K562 (cell line): ENCODE data around the gene CACNA2D3. TPM values are rescaled to one million over a fixed set of nuclear protein-coding genes. Genes with fewer than 3 reads are reported as not detected.

Source experiments
- ATAC-seq: fragments of 200-7000 bp; cut with Tn5 transposase; 3 replicates; pipeline ENCODE4 v1.9.1; 2020; ENCODE audit warnings: moderate library complexity
- BruUV-seq: library from RNA; stranded (reverse); fragments of 400-500 nt; replicated peaks from 2 replicates; lab custom pipeline; 2021; lab: Mats Ljungman, UMichigan
- CTCF ChIA-PET: fragments of 300-600 bp; formaldehyde crosslinking; extraction: SDS; loops from one replicate; lab custom pipeline; 2021; ENCODE audit warnings: low intra/inter-chr PET ratio; lab: Yijun Ruan, JAX
- POLR2A ChIA-PET: fragments of 300-600, 350-650 bp; sonication (Branson Sonifier 250); formaldehyde crosslinking; extraction: SDS; loops from one replicate; lab custom pipeline; 2021; ENCODE audit warnings: antibody characterized with exemption, inconsistent platforms; lab: Yijun Ruan, JAX
- DNase-seq, 4 experiments: peaks; one replicate each; pipeline versions ENCODE4 v3.0.0 to v3.0.0-alpha.2; 2011 to 2018; ENCODE audit warnings: low spot score in 3 of 4, mixed read lengths in 3 of 4; ENCODE audit errors: extremely low read depth in 1 of 4
- FAIRE-seq: peaks from 2 replicates; lab custom pipeline; 2011; peaks lifted over from hg19 to GRCh38; lab: Jason Lieb, UNC
- H2AFZ ChIP-seq: 2 replicates; pipeline ENCODE4 v1.6.0; 2011; ENCODE audit warnings: low read depth, low read length, control low read depth, inconsistent platforms
- H3K27ac ChIP-seq: fragments of 200-600 bp; 3 replicates; pipeline ENCODE4 v1.8.0; 2011; ENCODE audit warnings: low read depth, mild to moderate bottlenecking, control low read depth, inconsistent platforms, low read length, moderate library complexity, mixed read lengths; ENCODE audit errors: extremely low read depth
- H3K27me3 ChIP-seq, 2 experiments: fragments of 300-600 bp in 1 of 2; 2 replicates in 1 of 2; 3 replicates in 1 of 2; pipeline versions ENCODE4 v1.6.0 to v1.8.0; 2011; ENCODE audit warnings: inconsistent platforms in 2 of 2, low read length in 2 of 2, mild to moderate bottlenecking in 1 of 2, mixed read lengths in 1 of 2, moderate library complexity in 1 of 2; ENCODE audit not compliant: control insufficient read depth in 2 of 2, insufficient read depth in 2 of 2
- H3K36me3 ChIP-seq: fragments of 300-600 bp; 3 replicates; pipeline ENCODE4 v1.8.0; 2011; ENCODE audit warnings: mild to moderate bottlenecking, low read length, inconsistent platforms; ENCODE audit not compliant: control insufficient read depth, insufficient read depth
- H3K4me1 ChIP-seq, 2 experiments: fragments of 200-600 bp in 1 of 2; replicated peaks in 1 of 2; 2 replicates in 1 of 2; 3 replicates in 1 of 2; pipeline versions ENCODE4 v1.5.1 to v1.8.0; 2011; ENCODE audit warnings: inconsistent platforms in 2 of 2, low read length in 2 of 2, mild to moderate bottlenecking in 1 of 2, mixed read lengths in 1 of 2, moderate library complexity in 1 of 2; ENCODE audit not compliant: control insufficient read depth in 2 of 2, insufficient read depth in 2 of 2
- H3K4me2 ChIP-seq: 2 replicates; pipeline ENCODE4 v1.6.1; 2011; ENCODE audit warnings: low read length, control low read depth, inconsistent platforms, mixed read lengths; ENCODE audit not compliant: insufficient read depth
- H3K4me3 ChIP-seq: fragments of 200-600 bp; sonication (generic), shearing (Covaris generic); 2 replicates; pipeline ENCODE4 v1.5.1; 2016; ENCODE audit warnings: control low read depth, inconsistent platforms
- H3K79me2 ChIP-seq: fragments of 200-600 bp; 3 replicates; pipeline ENCODE4 v1.8.0; 2011; ENCODE audit warnings: low read length, inconsistent platforms; ENCODE audit not compliant: control insufficient read depth, insufficient read depth
- H3K9ac ChIP-seq, 2 experiments: 2 replicates each; pipeline versions ENCODE4 v1.6.0 to v1.6.1; 2011; ENCODE audit warnings: low read depth in 2 of 2, low read length in 2 of 2, control low read depth in 1 of 2, inconsistent platforms in 1 of 2, mild to moderate bottlenecking in 1 of 2, mixed read lengths in 1 of 2; ENCODE audit not compliant: insufficient read depth in 1 of 2
- H3K9me1 ChIP-seq: one replicate; pipeline ENCODE4 v1.6.0; 2011; ENCODE audit warnings: inconsistent platforms, mild to moderate bottlenecking, low read length, moderate library complexity; ENCODE audit not compliant: control insufficient read depth, insufficient read depth
- H3K9me3 ChIP-seq: replicated peaks from 2 replicates; pipeline ENCODE4 v1.5.1; 2011; ENCODE audit warnings: low read depth, low read length, inconsistent platforms; ENCODE audit not compliant: control insufficient read depth, insufficient read depth
- H4K20me1 ChIP-seq: replicated peaks from 2 replicates; pipeline ENCODE4 v1.6.1; 2011; ENCODE audit warnings: low read length, inconsistent platforms, mixed read lengths; ENCODE audit not compliant: control insufficient read depth, insufficient read depth
- E2F6 ChIP-seq, 2 experiments: IDR thresholded peaks; 2 replicates each; pipeline ENCODE4 v1.6.1; 2011; ENCODE audit warnings: borderline replicate concordance in 1 of 2, control low read depth in 1 of 2, low read depth in 1 of 2, low read length in 1 of 2, mild to moderate bottlenecking in 1 of 2, mixed read lengths in 1 of 2, moderate library complexity in 1 of 2; ENCODE audit not compliant: insufficient read depth in 1 of 2, insufficient read length in 1 of 2, poor library complexity in 1 of 2, severe bottlenecking in 1 of 2; ENCODE audit errors: extremely low read depth in 1 of 2
- HMGN3 ChIP-seq: IDR thresholded peaks from 2 replicates; pipeline ENCODE4 v1.6.1; 2011; ENCODE audit warnings: borderline replicate concordance, low read depth, mild to moderate bottlenecking, mixed read lengths, low read length; ENCODE audit not compliant: insufficient read length; ENCODE audit errors: extremely low read depth
- MIER1 ChIP-seq: fragments of 450-650 bp; IDR thresholded peaks from 2 replicates; pipeline ENCODE4 v1.6.1; 2016; ENCODE audit warnings: antibody characterized with exemption, mild to moderate bottlenecking, low read depth
- MNT ChIP-seq, 2 experiments: fragments of 450-650 bp; conservative IDR thresholded peaks; 2 replicates each; pipeline ENCODE4 v1.6.1; 2017; ENCODE audit warnings: mild to moderate bottlenecking in 2 of 2, moderate library complexity in 2 of 2
- ZNF324 ChIP-seq: fragments of 250-450 bp; sonication (Bioruptor Pico); IDR thresholded peaks from 2 replicates; pipeline ENCODE4 v1.4.0; 2020; ENCODE audit warnings: mild to moderate bottlenecking
- ZNF699 ChIP-seq: fragments of 250-450 bp; sonication (Bioruptor Pico); IDR thresholded peaks from 2 replicates; pipeline ENCODE4 v1.8.0; 2021; ENCODE audit warnings: mild to moderate bottlenecking, moderate library complexity; ENCODE audit not compliant: insufficient replicate concordance
- WGBS: fragments of 100-300 bp; shearing (Covaris generic); methylation state at CpG from one replicate; pipeline ENCODE4 v1.1.6; 2016; ENCODE audit warnings: low coverage, mixed read lengths; ENCODE audit not compliant: insufficient coverage; ENCODE audit errors: missing lambda C conversion rate; 5-methylcytosine and 5-hydroxymethylcytosine counted together
- in situ Hi-C: fragments of 300-500 bp; cut with MboI; formaldehyde crosslinking; loops from 4 replicates; pipeline ENCODE4 v1.15.0; 2018; ENCODE audit warnings: inconsistent platforms, mixed read lengths
- intact Hi-C: fragments of 100-400 bp; cut with micrococcal nuclease; formaldehyde crosslinking; loops from 2 replicates; pipeline ENCODE4 v1.14.2; 2022
- polyA plus RNA-seq, 8 experiments: library from polyadenylated mRNA; depleted of rRNA in 4 of 8; stranded (reverse) in 5 of 8; unstranded in 3 of 8; fragments of >200 nt; fragmentation: Nextera tagmentation in 2 of 8; fragmentation: Illumina TruSeq in 1 of 8; extraction: Ambion mirVana in 2 of 8; extraction: Trizol in 1 of 8; gene quantifications; 2 replicates each; pipeline versions ENCODE4 v1.2.1 to v1.2.3, GENCODE V29; 2011 to 2014; ENCODE audit warnings: inconsistent platforms in 1 of 8, missing spikeins in 1 of 8
- total RNA-seq, 7 experiments: library from RNA; depleted of rRNA in 6 of 7; stranded (reverse); fragments of >200 nt in 6 of 7; fragmentation: Illumina TruSeq in 2 of 7; extraction: Trizol in 2 of 7; gene quantifications; 2 replicates each; pipeline versions ENCODE4 v1.2.1 to v1.2.3, GENCODE V29; 2011 to 2021; ENCODE audit warnings: low replicate concordance in 1 of 7

Gene CACNA2D3
- total and polyA plus RNA-seq, 9 of the 15 experiments (the other 6 are each of a cell fraction or from before 2014, with no cell fraction given): 0.01 TPM; not detected in 8

- H3K4me2 ChIP-seq: no peak overlapping the region
- intact Hi-C loops (no loop called here), in situ Hi-C loops (no loop called here)
- H3K4me3 ChIP-seq: no peak overlapping the region
- POLR2A ChIA-PET: no interaction called here
- H3K9ac ChIP-seq: no peak overlapping the region
- no peaks in the 10 kb centered on the region for H3K9me3 ChIP-seq
- H2AFZ ChIP-seq: no peak overlapping the region
- H4K20me1 ChIP-seq: no peaks in the 10 kb centered on the region
- no peak for FAIRE-seq
- no peaks in the 10 kb centered on the region for H3K9me1 ChIP-seq
- no peaks in the 10 kb centered on the region for H3K36me3 ChIP-seq
- no peak for DNase-seq
- CTCF ChIA-PET: no interaction called here
- BruUV-seq: no TSS peak
- H3K27ac ChIP-seq: no peak overlapping the region
- no peak for ATAC-seq
- H3K4me1 ChIP-seq: no peaks in the 10 kb centered on the region
- H3K79me2 ChIP-seq: no peaks in the 10 kb centered on the region
- 0% methylated on average over 2 of the region's 2 CpGs for WGBS
- H3K27me3 ChIP-seq: no peaks in the 10 kb centered on the region
- TF ChIP-seq MIER1 (no peak), E2F6 (IDR thresholded peaks at IDR 0.05; ENCODE audit: borderline replicate concordance in 1 of 2, extremely low read depth in 1 of 2, insufficient read depth in 1 of 2, insufficient read length in 1 of 2, low read depth in 1 of 2, low read length in 1 of 2, poor library complexity in 1 of 2, severe bottlenecking in 1 of 2) (no peak), ZNF699 (CRISPR knock-in tag) (no peak), HMGN3 (no peak), MNT (conservative IDR thresholded peaks at IDR 0.05) (no peak), ZNF324 (CRISPR knock-in tag) (no peak)
- TF ChIP-seq, all 486 proteins: peak for 0
Measured at GRCh38 chr3:55042591-55042990, 920.2 kb downstream of the CACNA2D3 start.
